A673 (cell line): ENCODE results near the gene PTPRR. TPM values are rescaled to one million over a fixed set of nuclear protein-coding genes. Genes with fewer than 3 reads are reported as not detected.

Experiments used
- BruUV-seq: library from RNA; stranded (reverse); fragments of 400-500 nt; replicated peaks from 2 replicates; lab custom pipeline; 2021; lab: Mats Ljungman, UMichigan
- CTCF ChIA-PET: fragments of 300-600 bp; sonication (Branson Sonifier 250); formaldehyde crosslinking; loops from one replicate; lab custom pipeline; 2022; ENCODE audit warnings: antibody characterized with exemption; lab: Charles Lee
- POLR2A ChIA-PET: fragments of 300-600 bp; sonication (Branson Sonifier 250); formaldehyde crosslinking; loops from one replicate; lab custom pipeline; 2022; ENCODE audit warnings: antibody characterized with exemption; ENCODE audit not compliant: low non-redundant PET; lab: Charles Lee
- DNase-seq: peaks from one replicate; pipeline ENCODE4 v3.0.0-alpha.2; 2015; ENCODE audit warnings: low spot score
- H3K27ac ChIP-seq: fragments of 200-600 bp; sonication (generic); 2 replicates; pipeline ENCODE4 v1.5.1; 2016; ENCODE audit warnings: mixed run types, low read depth, mild to moderate bottlenecking, mixed read lengths, antibody characterized with exemption, low read length; ENCODE audit not compliant: poor library complexity, severe bottlenecking
- H3K27me3 ChIP-seq: fragments of 200-600 bp; sonication (generic); replicated peaks from 2 replicates; pipeline ENCODE4 v1.6.1; 2017; ENCODE audit warnings: mixed run types, low read depth, mild to moderate bottlenecking, mixed read lengths, antibody characterized with exemption, low read length; ENCODE audit not compliant: insufficient read depth, poor library complexity
- H3K36me3 ChIP-seq: fragments of 200-600 bp; sonication (generic); 2 replicates; pipeline ENCODE4 v1.6.1; 2016; ENCODE audit warnings: mixed run types, mild to moderate bottlenecking, mixed read lengths, antibody characterized with exemption, low read length; ENCODE audit not compliant: insufficient read depth, poor library complexity, severe bottlenecking
- H3K4me1 ChIP-seq: fragments of 200-600 bp; sonication (generic); 2 replicates; pipeline ENCODE4 v1.6.1; 2017; ENCODE audit warnings: mixed run types, mild to moderate bottlenecking, mixed read lengths, antibody characterized with exemption, low read length; ENCODE audit not compliant: insufficient read depth, poor library complexity, severe bottlenecking
- H3K4me3 ChIP-seq: fragments of 200-600 bp; sonication (generic); 2 replicates; pipeline ENCODE4 v1.5.1; 2016; ENCODE audit warnings: low read depth, mixed run types, mild to moderate bottlenecking, mixed read lengths, low read length; ENCODE audit not compliant: poor library complexity, severe bottlenecking
- H3K9me3 ChIP-seq: fragments of 200-600 bp; sonication (generic); 2 replicates; pipeline ENCODE4 v1.6.1; 2016; ENCODE audit warnings: mixed run types, low read depth, mild to moderate bottlenecking, mixed read lengths, antibody characterized with exemption, low read length; ENCODE audit not compliant: poor library complexity, severe bottlenecking
- EZH2 ChIP-seq: fragments of 200-600 bp; sonication (generic); IDR thresholded peaks from 2 replicates; pipeline ENCODE4 v1.6.1; 2017; ENCODE audit warnings: borderline replicate concordance, low read depth, mild to moderate bottlenecking, mixed read lengths, antibody characterized with exemption, low read length; ENCODE audit not compliant: poor library complexity, severe bottlenecking
- intact Hi-C: fragments of 100-400 bp; cut with micrococcal nuclease; formaldehyde crosslinking; loops from one replicate; pipeline ENCODE4 v1.10.0; 2022; ENCODE audit not compliant: unreplicated experiment
- total RNA-seq: library from RNA; stranded (reverse); gene quantifications from 2 replicates; pipeline ENCODE4 v1.2.3, GENCODE V29; 2021
- TF ChIP-seq, protein P1 (sequence below): fragments of 300-800, 200-600 bp; sonication (generic); conservative IDR thresholded peaks from 2 replicates; pipeline ENCODE4 v1.5.1; 2017; ENCODE audit warnings: low read depth, mild to moderate bottlenecking, antibody characterized with exemption, low read length, moderate library complexity, mixed read lengths

PTPRR gene
- total RNA-seq, 1 experiment from 2014 or later, result not detected

- H3K9me3 ChIP-seq, result no peaks in the 10 kb centered on the region
- BruUV-seq, result no TSS peak
- intact Hi-C loops, result no loop called here
- no peak for DNase-seq
- no peak overlapping the region for H3K4me3 ChIP-seq
- no peaks in the 10 kb centered on the region for H3K27me3 ChIP-seq
- H3K27ac ChIP-seq, result no peak overlapping the region
- TF ChIP-seq, protein P1, sequence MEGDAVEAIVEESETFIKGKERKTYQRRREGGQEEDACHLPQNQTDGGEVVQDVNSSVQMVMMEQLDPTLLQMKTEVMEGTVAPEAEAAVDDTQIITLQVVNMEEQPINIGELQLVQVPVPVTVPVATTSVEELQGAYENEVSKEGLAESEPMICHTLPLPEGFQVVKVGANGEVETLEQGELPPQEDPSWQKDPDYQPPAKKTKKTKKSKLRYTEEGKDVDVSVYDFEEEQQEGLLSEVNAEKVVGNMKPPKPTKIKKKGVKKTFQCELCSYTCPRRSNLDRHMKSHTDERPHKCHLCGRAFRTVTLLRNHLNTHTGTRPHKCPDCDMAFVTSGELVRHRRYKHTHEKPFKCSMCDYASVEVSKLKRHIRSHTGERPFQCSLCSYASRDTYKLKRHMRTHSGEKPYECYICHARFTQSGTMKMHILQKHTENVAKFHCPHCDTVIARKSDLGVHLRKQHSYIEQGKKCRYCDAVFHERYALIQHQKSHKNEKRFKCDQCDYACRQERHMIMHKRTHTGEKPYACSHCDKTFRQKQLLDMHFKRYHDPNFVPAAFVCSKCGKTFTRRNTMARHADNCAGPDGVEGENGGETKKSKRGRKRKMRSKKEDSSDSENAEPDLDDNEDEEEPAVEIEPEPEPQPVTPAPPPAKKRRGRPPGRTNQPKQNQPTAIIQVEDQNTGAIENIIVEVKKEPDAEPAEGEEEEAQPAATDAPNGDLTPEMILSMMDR, result no peak
- TF ChIP-seq EZH2, result no peak
- CTCF ChIA-PET, result no interaction called here
- POLR2A ChIA-PET, result no interaction called here
- H3K36me3 ChIP-seq, result no peaks in the 10 kb centered on the region
- H3K4me1 ChIP-seq, result peaks cover 7% of the 10 kb centered on the region
These were observed 113.7 kb downstream of the PTPRR start for GRCh38 chr12:70806827-70807226.

- no peak overlapping the region for H3K4me3 ChIP-seq
- no TSS peak for BruUV-seq
- DNase-seq, result no peak
- peaks cover 7% of the 10 kb centered on the region for H3K4me1 ChIP-seq
- no peaks in the 10 kb centered on the region for H3K36me3 ChIP-seq
- ChIA-PET CTCF (no interaction called here), POLR2A (no interaction called here)
- no peaks in the 10 kb centered on the region for H3K27me3 ChIP-seq
- H3K27ac ChIP-seq, result no peak overlapping the region
- H3K9me3 ChIP-seq, result no peaks in the 10 kb centered on the region
- no peak for TF ChIP-seq EZH2
- TF ChIP-seq, protein P1, result no peak
- intact Hi-C loops, result no loop called here
These were observed 114.5 kb downstream of the PTPRR start for GRCh38 chr12:70806043-70806442.

- Histone ChIP-seq H3K9me3 (no peaks in the 10 kb centered on the region), H3K27ac (no peak overlapping the region), H3K4me3 (no peak overlapping the region), H3K4me1 (no peaks in the 10 kb centered on the region), H3K36me3 (no peaks in the 10 kb centered on the region), H3K27me3 (no peaks in the 10 kb centered on the region)
- POLR2A ChIA-PET, result no interaction called here
- DNase-seq, result no peak
- CTCF ChIA-PET, result no interaction called here
- intact Hi-C loops, result no loop called here
- TF ChIP-seq EZH2, result no peak
- TF ChIP-seq, protein P1, result no peak
- BruUV-seq, result no TSS peak
These were observed 122.3 kb downstream of the PTPRR start for GRCh38 chr12:70798016-70798783.
